Gastrocnemius medialis (tissue), 4 donors: ENCODE results near the gene ZNF735. TPM values are rescaled to one million over a fixed set of nuclear protein-coding genes. Genes with fewer than 3 reads are reported as not detected.
"Not testable (repeated sequence)": the region's sequence is repeated elsewhere in the genome, so short reads cannot be mapped to it uniquely, and the experiment has no call there.

Experiments
- ATAC-seq, 2 donors: fragments of 150-250 bp; one replicate each; pipeline ENCODE4 v1.9.1; 2016
- DNase-seq, 2 donors: peaks; one replicate each; pipeline ENCODE4 v3.0.0-alpha.2; 2019
- H3K27ac ChIP-seq, 4 donors: fragments of 200-600 bp; sonication (generic); 1 replicate in 1 of 4; 2 replicates in 3 of 4; pipeline ENCODE4 v1.5.1; 2016 to 2018; ENCODE audit warnings: mild to moderate bottlenecking in 2 of 4, moderate library complexity in 1 of 4
- H3K27me3 ChIP-seq, 3 donors: fragments of 200-600 bp; sonication (generic) in 2 of 3; 1 replicate in 1 of 3; 2 replicates in 2 of 3; pipeline versions ENCODE4 v1.5.1 to v1.6.0; 2016 to 2019; ENCODE audit warnings: mild to moderate bottlenecking in 1 of 3, moderate library complexity in 1 of 3
- H3K36me3 ChIP-seq, 2 donors: fragments of 200-600 bp; sonication (generic) in 1 of 2; one replicate each; pipeline ENCODE4 v1.5.1; 2017 to 2018
- H3K4me1 ChIP-seq, 2 donors: fragments of 200-600 bp; sonication (generic) in 1 of 2; one replicate each; pipeline ENCODE4 v1.5.1; 2016 to 2017; ENCODE audit warnings: mild to moderate bottlenecking in 2 of 2
- H3K4me3 ChIP-seq, 4 donors: fragments of 200-600 bp; sonication (generic) in 3 of 4; 1 replicate in 1 of 4; 2 replicates in 3 of 4; pipeline ENCODE4 v1.5.1; 2016 to 2019; ENCODE audit warnings: mild to moderate bottlenecking in 2 of 4
- H3K9me3 ChIP-seq, 3 donors: fragments of 200-600 bp; sonication (generic) in 2 of 3; 1 replicate in 1 of 3; 2 replicates in 2 of 3; pipeline ENCODE4 v1.5.1; 2016 to 2019
- CTCF ChIP-seq, 5 experiments: fragments of 450-650 bp in 3 of 5; fragments of 200-600 bp in 2 of 5; sonication (generic) in 2 of 5; IDR thresholded peaks in 4 of 5; conservative IDR thresholded peaks in 1 of 5; 1 replicate in 4 of 5; 2 replicates in 1 of 5; pipeline ENCODE4 v1.5.1; 2016 to 2019; ENCODE audit warnings: antibody characterized with exemption in 5 of 5, mild to moderate bottlenecking in 3 of 5, moderate library complexity in 3 of 5
- POLR2A ChIP-seq, 2 donors: fragments of 450-650 bp; IDR thresholded peaks; one replicate each; pipeline ENCODE4 v1.6.1; 2017; ENCODE audit warnings: antibody characterized with exemption in 2 of 2, mild to moderate bottlenecking in 2 of 2, moderate library complexity in 2 of 2
- in situ Hi-C, 4 donors: fragments of 200-750 bp; cut with MboI; loops; one replicate each; pipeline versions ENCODE4 v1.15.0 to v1.8.0; 2017; ENCODE audit warnings: low sequenced_read_pairs in 4 of 4
- intact Hi-C: fragments of 100-400 bp; cut with DNase I; formaldehyde crosslinking; loops from one replicate; pipeline ENCODE4 v1.15.1; 2023; ENCODE audit warnings: low total_unique reads
- total RNA-seq, 4 donors: library from RNA; depleted of rRNA; stranded (reverse); fragments of >200 nt; gene quantifications; one replicate each; pipeline versions ENCODE4 v1.1.0 to v1.2.3, GENCODE V29; 2016

Gene ZNF735
- total RNA-seq, 4 donors from 2014 or later = not detected

- no peak overlapping the region for H3K27ac ChIP-seq
- DNase-seq = no peak
- no peak for ATAC-seq
- no peaks in the 10 kb centered on the region for H3K9me3 ChIP-seq
- in situ Hi-C loops (loop anchor here in 3 of 4 donors (10.0 to 25.0 kb wide), 2 partner anchors 428 to 440 kb away; no protein-coding TSS in a partner anchor), intact Hi-C loops (loop anchor here (5.0 kb wide), 1 partner anchor 433 kb away; no protein-coding TSS in a partner anchor)
- H3K4me1 ChIP-seq = no peaks in the 10 kb centered on the region
- no peak overlapping the region for H3K4me3 ChIP-seq
- TF ChIP-seq CTCF (IDR thresholded peaks at IDR 0.05 in 4 of 5, conservative IDR thresholded peaks at IDR 0.05 in 1 of 5) (no peak), POLR2A (IDR thresholded peaks at IDR 0.05) (no peak)
- H3K27me3 ChIP-seq = peaks cover 0 to 11% (median 5%) of the 10 kb centered on the region in 3 donors
- no peaks in the 10 kb centered on the region for H3K36me3 ChIP-seq
These were observed 22.6 kb upstream of the ZNF735 start for GRCh38 chr7:64184376-64184775.

GRCh38 chr7:64187408-64187807, 19.6 kb upstream of the ZNF735 start:
- no peak for DNase-seq
- Histone ChIP-seq H3K9me3 (no peaks in the 10 kb centered on the region), H3K36me3 (no peaks in the 10 kb centered on the region), H3K27ac (no peak overlapping the region), H3K4me3 (no peak overlapping the region), H3K4me1 (no peaks in the 10 kb centered on the region), H3K27me3 (peaks cover 0 to 7% (median 0%) of the 10 kb centered on the region in 3 donors)
- no peak for ATAC-seq
- TF ChIP-seq CTCF (IDR thresholded peaks at IDR 0.05 in 4 of 5, conservative IDR thresholded peaks at IDR 0.05 in 1 of 5) = no peak
- TF ChIP-seq POLR2A (IDR thresholded peaks at IDR 0.05) = no peak
- in situ Hi-C loops = loop anchor here in 3 of 4 donors (10.0 to 25.0 kb wide), 2 partner anchors 425 to 437 kb away; no protein-coding TSS in a partner anchor
- intact Hi-C loops = no loop called here

GRCh38 chr7:64192148-64192704, 14.8 kb upstream of the ZNF735 start:
- no peaks in the 10 kb centered on the region for H3K27me3 ChIP-seq
- H3K36me3 ChIP-seq = no peaks in the 10 kb centered on the region
- H3K4me3 ChIP-seq = no peak overlapping the region
- no peak overlapping the region for H3K27ac ChIP-seq
- intact Hi-C loops (no loop called here), in situ Hi-C loops (loop anchor here in 2 of 4 donors (25.0 kb wide), 1 partner anchor 420 kb away; no protein-coding TSS in a partner anchor)
- no peak for DNase-seq
- no peaks in the 10 kb centered on the region for H3K4me1 ChIP-seq
- TF ChIP-seq POLR2A (IDR thresholded peaks at IDR 0.05) (no peak), CTCF (IDR thresholded peaks at IDR 0.05 in 4 of 5, conservative IDR thresholded peaks at IDR 0.05 in 1 of 5) (no peak)
- ATAC-seq = no peak
- H3K9me3 ChIP-seq = no peaks in the 10 kb centered on the region

- Histone ChIP-seq H3K27me3 (no peaks in the 10 kb centered on the region), H3K36me3 (no peaks in the 10 kb centered on the region), H3K4me1 (no peaks in the 10 kb centered on the region), H3K4me3 (no peak overlapping the region), H3K27ac (no peak overlapping the region), H3K9me3 (no peaks in the 10 kb centered on the region)
- in situ Hi-C loops (loop anchor here in 2 of 4 donors (25.0 kb wide), 1 partner anchor 420 kb away; no protein-coding TSS in a partner anchor), intact Hi-C loops (no loop called here)
- ATAC-seq (no peak), DNase-seq (no peak)
- TF ChIP-seq CTCF (IDR thresholded peaks at IDR 0.05 in 4 of 5, conservative IDR thresholded peaks at IDR 0.05 in 1 of 5) (no peak), POLR2A (IDR thresholded peaks at IDR 0.05) (no peak)
These were observed 14.2 kb upstream of the ZNF735 start for GRCh38 chr7:64192775-64193174.

- in situ Hi-C loops, ATAC-seq, H3K4me1 ChIP-seq, intact Hi-C loops, H3K27ac ChIP-seq, H3K27me3 ChIP-seq, H3K36me3 ChIP-seq, DNase-seq, H3K4me3 ChIP-seq: not testable (repeated sequence)
- peaks cover 0 to 12% (median 0%) of the 10 kb centered on the region in 3 donors for H3K9me3 ChIP-seq
These were observed 12.8 kb downstream of the ZNF735 start for GRCh38 chr7:64219710-64220298.
